Measurements from ENCODE around the gene RPL32.
"Not testable (repeated sequence)": the region's sequence is repeated elsewhere in the genome, so short reads cannot be mapped to it uniquely, and the experiment has no call there.

RPL32 gene

DNA sequence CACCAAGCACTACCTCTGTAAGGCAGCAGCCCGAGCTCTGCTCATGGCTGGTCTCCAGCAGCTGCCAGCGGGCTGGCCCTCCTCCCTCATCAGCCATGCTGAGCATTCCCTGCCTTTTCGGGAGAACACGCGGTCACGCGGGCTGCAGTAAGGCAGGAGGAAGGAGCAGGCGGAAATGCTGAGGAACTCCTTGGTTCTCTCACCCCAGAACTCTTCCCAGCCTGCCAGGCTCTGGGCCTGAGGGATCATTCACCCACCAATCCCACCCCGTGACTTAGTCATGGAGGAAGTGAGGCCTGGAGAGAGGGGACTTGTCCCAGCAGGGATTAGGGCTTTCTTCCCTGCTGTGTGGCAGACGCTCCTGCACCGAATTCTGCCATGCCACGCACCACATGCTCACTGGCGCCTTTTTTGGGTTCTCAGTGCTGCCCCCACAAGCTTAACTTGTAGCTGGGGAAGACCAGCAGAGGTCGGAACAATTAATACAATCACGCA lies 42.9 kb upstream of the RPL32 start:
- Histone ChIP-seq H3K4me2 (ENCODE audit: low read depth, low read length, poor library complexity, severe bottlenecking) (no peak overlapping the region), H3K9ac (ENCODE audit: low read depth, low read length, poor library complexity, severe bottlenecking) (no peak overlapping the region), H3K9me3 (ENCODE audit: insufficient read depth, low read depth, low read length) (no peaks in the 10 kb centered on the region), H3K9me2 (replicated peaks; ENCODE audit: low read depth, low read length) (no peaks in the 10 kb centered on the region), H3K4me1 (ENCODE audit: insufficient read depth, low read length, poor library complexity, severe bottlenecking) (no peaks in the 10 kb centered on the region), H2AFZ (ENCODE audit: low read length) (no peak overlapping the region), H3K4me3 (ENCODE audit: low read length, poor library complexity, severe bottlenecking) (no peak overlapping the region), H3K36me3 (ENCODE audit: insufficient read depth, low read length) (no peaks in the 10 kb centered on the region), H3F3A (ENCODE audit: low read depth) (no peaks in the 10 kb centered on the region), H3K79me2 (ENCODE audit: insufficient read depth, low read length) (no peaks in the 10 kb centered on the region), H3K27me3 (ENCODE audit: insufficient read depth, low read length, poor library complexity, severe bottlenecking) (no peaks in the 10 kb centered on the region), H4K20me1 (ENCODE audit: insufficient read depth, low read length, poor library complexity, severe bottlenecking) (no peaks in the 10 kb centered on the region)
- TF ChIP-seq EZH2phosphoT487 (IDR thresholded peaks at IDR 0.05; ENCODE audit: borderline replicate concordance) = no peak
- no peak for TF ChIP-seq CTCF (conservative IDR thresholded peaks at IDR 0.05; ENCODE audit: low read length)

DNA sequence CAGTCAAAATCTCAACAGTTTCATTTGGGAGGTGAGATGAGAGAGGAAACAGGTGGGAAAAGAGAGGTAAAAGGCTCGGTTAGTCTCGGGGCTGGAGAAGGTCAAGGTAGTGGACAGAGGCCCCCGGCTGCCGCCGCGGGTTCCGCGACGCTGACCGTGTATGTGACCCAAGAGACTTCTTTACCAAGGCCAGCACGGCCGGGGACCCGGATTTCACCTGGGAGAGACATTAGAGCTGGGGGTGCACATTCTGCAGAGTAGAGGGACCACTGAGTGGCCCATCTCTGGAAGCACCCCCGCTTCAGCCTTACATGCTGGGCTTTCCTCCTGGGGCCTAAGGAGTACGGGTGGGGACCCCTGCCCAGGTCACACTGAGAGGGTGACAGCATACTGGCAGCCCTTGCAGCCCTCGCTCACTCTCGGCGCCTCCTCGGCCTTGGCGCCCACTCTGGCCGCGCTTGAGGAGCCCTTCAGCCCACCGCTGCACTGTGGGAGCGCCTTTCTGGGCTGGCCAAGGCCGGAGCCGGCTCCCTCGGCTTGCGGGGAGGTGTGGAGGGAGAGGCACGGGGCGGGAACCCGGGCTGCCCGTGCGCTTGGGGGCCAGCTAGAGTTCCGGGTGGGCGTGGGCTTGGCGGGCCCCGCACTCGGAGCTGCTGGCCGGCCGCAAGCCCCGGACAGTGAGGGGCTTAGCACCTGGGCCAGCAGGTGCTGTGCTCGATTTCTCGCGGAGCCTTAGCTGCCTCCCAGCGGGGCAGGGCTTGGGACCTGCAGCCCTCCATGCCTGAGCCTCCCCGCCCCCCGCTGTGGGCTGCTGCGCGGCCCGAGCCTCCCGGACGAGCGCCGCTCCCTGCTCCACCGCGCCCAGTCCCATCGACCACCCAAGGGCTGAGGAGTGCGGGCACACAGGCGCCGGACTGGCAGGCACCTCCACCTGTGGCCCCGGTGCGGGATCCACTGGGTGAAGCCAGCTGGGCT lies 41.3 kb upstream of the RPL32 start:
- Histone ChIP-seq H3K27me3 (ENCODE audit: insufficient read depth, low read length, poor library complexity, severe bottlenecking) (no peaks in the 10 kb centered on the region), H4K20me1 (ENCODE audit: insufficient read depth, low read length, poor library complexity, severe bottlenecking) (no peaks in the 10 kb centered on the region), H3K4me1 (ENCODE audit: insufficient read depth, low read length, poor library complexity, severe bottlenecking) (no peaks in the 10 kb centered on the region), H3F3A (ENCODE audit: low read depth) (no peaks in the 10 kb centered on the region), H3K4me2 (ENCODE audit: low read depth, low read length, poor library complexity, severe bottlenecking) (no peak overlapping the region), H3K9me2 (replicated peaks; ENCODE audit: low read depth, low read length) (no peaks in the 10 kb centered on the region), H2AFZ (ENCODE audit: low read length) (no peak overlapping the region), H3K9me3 (ENCODE audit: insufficient read depth, low read depth, low read length) (no peaks in the 10 kb centered on the region), H3K9ac (ENCODE audit: low read depth, low read length, poor library complexity, severe bottlenecking) (no peak overlapping the region), H3K79me2 (ENCODE audit: insufficient read depth, low read length) (no peaks in the 10 kb centered on the region), H3K36me3 (ENCODE audit: insufficient read depth, low read length) (no peaks in the 10 kb centered on the region), H3K4me3 (ENCODE audit: low read length, poor library complexity, severe bottlenecking) (no peak overlapping the region)
- TF ChIP-seq CTCF (conservative IDR thresholded peaks at IDR 0.05; ENCODE audit: low read length) (no peak), EZH2phosphoT487 (IDR thresholded peaks at IDR 0.05; ENCODE audit: borderline replicate concordance) (no peak)

GRCh38 chr3:12881858-12882257 lies 40.5 kb upstream of the RPL32 start:
- not testable (repeated sequence) for H3K9me2 ChIP-seq (replicated peaks; ENCODE audit: low read depth, low read length); H3K4me3 ChIP-seq (ENCODE audit: low read length, poor library complexity, severe bottlenecking); H3K36me3 ChIP-seq (ENCODE audit: insufficient read depth, low read length); H3K9ac ChIP-seq (ENCODE audit: low read depth, low read length, poor library complexity, severe bottlenecking); H3K4me2 ChIP-seq (ENCODE audit: low read depth, low read length, poor library complexity, severe bottlenecking); H3K27me3 ChIP-seq (ENCODE audit: insufficient read depth, low read length, poor library complexity, severe bottlenecking); H3K79me2 ChIP-seq (ENCODE audit: insufficient read depth, low read length); H4K20me1 ChIP-seq (ENCODE audit: insufficient read depth, low read length, poor library complexity, severe bottlenecking); H2AFZ ChIP-seq (ENCODE audit: low read length); H3F3A ChIP-seq (ENCODE audit: low read depth); H3K9me3 ChIP-seq (ENCODE audit: insufficient read depth, low read depth, low read length); H3K4me1 ChIP-seq (ENCODE audit: insufficient read depth, low read length, poor library complexity, severe bottlenecking)
